Measurements from ENCODE around the gene ABAT.
"Not testable (repeated sequence)": the region's sequence is repeated elsewhere in the genome, so short reads cannot be mapped to it uniquely, and the experiment has no call there.

The ABAT gene

GRCh38 chr16:8648877-8649276 lies 25.5 kb upstream of the ABAT start:
- no peak for DNase-seq (ENCODE audit: low read depth in 3 of 3, low spot score in 1 of 3)

DNA sequence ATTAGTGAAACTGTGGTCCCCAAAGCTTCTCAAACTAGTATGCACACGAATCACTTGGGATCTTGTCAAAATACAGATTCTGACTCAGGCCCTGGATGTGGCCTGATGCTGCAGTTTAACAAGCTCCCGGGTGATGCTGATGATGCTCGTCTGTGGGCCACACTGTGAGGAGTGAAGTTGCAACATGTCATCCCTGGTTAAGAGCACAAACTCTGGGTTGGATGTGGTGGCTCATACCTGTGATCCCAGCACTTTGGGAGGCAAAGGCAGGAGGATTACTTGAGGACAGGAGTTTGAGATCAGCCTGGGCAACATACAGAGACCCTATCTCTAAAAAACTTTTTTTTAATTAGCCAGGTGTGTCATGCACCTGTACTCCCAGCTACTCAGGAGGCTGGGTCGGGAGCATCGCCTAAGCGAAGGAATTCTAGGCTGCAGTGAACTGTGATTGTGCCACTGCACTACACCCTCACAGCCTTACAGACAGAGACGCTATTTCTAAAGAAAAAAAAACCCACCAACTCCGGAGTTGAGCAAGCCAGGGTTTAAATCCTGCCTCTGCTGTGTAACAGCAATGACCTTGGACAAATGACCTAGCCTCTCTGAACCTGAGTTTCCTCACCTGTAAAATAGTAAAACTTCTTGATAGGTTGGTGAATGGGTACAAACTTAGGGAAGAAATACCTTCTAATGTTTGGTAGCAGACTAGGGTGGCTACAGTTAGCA lies 24.4 kb upstream of the ABAT start:
- DNase-seq (ENCODE audit: low read depth in 3 of 3, low spot score in 1 of 3) = no peak

- not testable (repeated sequence) for DNase-seq (ENCODE audit: low read depth in 3 of 3, low spot score in 1 of 3)
These were observed 22.5 kb upstream of the ABAT start for GRCh38 chr16:8651958-8652357.

GRCh38 chr16:8655184-8655717 lies 19.2 kb upstream of the ABAT start:
- no peak for DNase-seq (ENCODE audit: low read depth in 3 of 3, low spot score in 1 of 3)

DNA sequence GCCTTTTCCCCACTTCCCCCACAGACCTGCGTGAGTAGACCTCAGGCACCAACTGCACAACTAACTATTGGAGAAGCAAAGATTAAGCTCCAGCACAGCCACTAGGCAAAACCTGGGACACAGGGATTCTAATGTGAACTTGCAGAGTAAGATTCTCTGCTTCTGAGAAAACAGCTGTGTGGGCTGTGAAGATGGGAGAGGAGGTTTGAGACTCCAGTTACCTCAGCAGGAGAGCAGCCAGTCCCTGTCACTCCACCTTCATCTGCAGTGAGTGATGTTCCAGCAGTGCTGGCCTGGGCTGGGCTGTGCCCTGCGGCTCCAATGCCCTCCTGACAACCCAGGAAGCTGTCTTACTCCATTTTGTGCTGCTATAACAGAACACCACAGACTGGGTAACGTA lies 18.0 kb upstream of the ABAT start:
- DNase-seq (ENCODE audit: low read depth in 3 of 3, low spot score in 1 of 3) = no peak

DNA sequence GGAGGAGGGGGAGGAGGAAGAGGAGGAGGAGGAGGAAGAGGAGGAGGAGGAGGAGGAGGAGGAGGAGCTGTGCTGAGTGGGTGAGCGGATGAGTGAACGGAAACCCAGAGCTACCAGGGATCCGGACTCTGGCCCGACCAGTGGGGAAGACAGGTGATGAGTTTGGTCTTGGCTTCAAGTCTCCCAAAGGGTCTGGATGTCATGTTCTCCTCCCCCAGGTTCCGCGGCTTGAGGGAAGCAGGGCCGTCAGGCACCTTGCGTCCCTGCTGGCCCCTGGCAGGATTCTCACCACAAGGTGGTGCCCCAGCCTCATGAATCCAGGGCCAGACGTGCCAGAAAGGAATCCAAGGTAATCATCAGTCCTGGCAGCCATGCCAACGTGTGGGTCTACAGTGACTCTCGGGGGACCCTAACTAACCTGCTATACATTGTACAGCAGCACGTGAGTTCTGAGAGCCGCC lies 13.5 kb upstream of the ABAT start:
- DNase-seq (ENCODE audit: low read depth in 3 of 3, low spot score in 1 of 3) = peak in 2 of 3 donors; percentile 13 to 21

GRCh38 chr16:8661703-8662102 lies 12.7 kb upstream of the ABAT start:
- no peak for DNase-seq (ENCODE audit: low read depth in 3 of 3, low spot score in 1 of 3)

DNA sequence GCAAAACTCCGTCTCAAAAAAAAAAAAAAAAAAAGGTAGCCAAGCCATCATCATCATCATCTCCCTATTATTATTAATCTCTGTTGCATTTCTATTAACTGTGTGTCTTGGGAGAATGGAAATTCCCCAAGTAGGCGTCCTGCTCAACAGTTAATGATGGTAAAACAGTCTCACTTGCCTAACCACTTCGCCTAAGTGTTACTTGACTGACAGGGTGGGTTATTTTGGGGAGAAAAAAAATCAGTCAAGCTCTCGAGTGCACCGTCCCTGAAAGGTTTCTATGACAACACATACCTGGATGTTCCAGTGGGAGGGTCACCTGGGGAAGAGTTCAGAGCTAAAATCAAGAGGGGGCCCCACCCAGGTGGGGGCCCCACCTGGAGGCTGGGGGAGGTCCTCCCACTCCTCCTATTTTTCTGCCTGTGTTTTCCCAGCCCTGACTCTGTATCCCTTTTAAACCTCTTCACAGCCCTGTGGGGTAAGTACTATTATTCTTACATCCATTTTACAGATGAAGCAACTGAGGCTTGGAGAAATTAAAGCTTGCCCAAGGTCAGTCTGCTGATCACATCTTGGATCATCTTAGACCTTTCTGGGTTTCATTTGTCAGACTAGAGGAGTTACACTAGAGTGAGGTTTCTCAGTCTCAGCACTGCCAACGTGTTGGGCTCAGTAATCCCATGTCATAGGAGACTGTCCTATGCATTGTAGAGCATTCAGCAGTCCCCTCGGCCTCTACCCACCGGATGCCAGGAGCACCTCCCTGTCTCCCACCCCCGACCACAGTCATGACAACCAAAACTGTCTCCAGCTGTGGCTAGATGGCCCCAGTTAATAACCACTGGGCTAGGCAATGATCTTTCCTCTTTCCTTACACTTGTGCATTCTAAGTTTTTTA lies 11.0 kb upstream of the ABAT start:
- no peak for DNase-seq (ENCODE audit: low read depth in 3 of 3, low spot score in 1 of 3)

DNA sequence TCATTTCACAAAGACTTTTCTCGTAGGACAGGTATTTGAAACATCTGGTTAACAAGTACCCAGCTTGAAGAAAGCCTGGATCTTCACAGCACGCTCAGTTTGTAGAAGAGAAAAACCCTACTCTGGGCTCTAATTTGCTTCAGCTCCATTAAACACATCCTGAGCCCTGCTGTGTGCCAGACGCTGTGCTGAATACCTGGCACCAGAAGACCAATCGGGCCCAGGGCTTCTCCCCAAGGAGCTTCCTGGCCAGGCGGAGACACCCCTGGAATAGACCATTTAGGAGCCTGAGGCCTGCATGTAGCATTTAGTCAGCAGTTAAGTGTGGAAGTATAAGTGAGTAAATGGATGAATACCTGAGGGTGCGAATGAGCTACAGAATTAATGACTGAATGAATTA lies 8.9 kb upstream of the ABAT start:
- no peak for DNase-seq (ENCODE audit: low read depth in 3 of 3, low spot score in 1 of 3)

GRCh38 chr16:8667492-8667891 lies 6.9 kb upstream of the ABAT start:
- no peak for DNase-seq (ENCODE audit: low read depth in 3 of 3, low spot score in 1 of 3)

DNA sequence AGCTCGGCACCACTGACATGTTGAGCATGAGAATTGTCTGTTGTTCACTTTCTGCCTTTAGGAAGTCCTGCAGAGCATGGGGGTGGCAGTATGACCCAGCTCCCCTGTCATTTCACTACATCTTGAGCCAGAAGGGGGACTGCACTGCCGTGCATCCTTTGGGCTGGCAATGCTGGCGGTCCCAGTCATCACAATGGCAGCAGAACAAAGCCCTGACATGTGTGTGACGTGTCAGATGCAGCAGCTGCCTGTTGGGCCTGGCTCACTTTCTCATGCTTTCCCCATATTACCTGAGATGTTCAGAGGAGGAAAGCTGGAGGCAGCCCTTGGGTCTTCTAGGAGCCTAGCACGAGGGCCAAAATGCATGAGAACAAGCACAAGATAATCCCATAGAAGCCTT lies 6.3 kb upstream of the ABAT start:
- DNase-seq (ENCODE audit: low read depth in 3 of 3, low spot score in 1 of 3) = no peak

- DNase-seq (ENCODE audit: low read depth in 3 of 3, low spot score in 1 of 3) = no peak
These were observed 4.9 kb upstream of the ABAT start for GRCh38 chr16:8669481-8669880.

GRCh38 chr16:8670014-8670560 lies 4.3 kb upstream of the ABAT start:
- no peak for DNase-seq (ENCODE audit: low read depth in 3 of 3, low spot score in 1 of 3)

- no peak for DNase-seq (ENCODE audit: low read depth in 3 of 3, low spot score in 1 of 3)
These were observed 605 bp upstream of the ABAT start for GRCh38 chr16:8673611-8674412.

DNA sequence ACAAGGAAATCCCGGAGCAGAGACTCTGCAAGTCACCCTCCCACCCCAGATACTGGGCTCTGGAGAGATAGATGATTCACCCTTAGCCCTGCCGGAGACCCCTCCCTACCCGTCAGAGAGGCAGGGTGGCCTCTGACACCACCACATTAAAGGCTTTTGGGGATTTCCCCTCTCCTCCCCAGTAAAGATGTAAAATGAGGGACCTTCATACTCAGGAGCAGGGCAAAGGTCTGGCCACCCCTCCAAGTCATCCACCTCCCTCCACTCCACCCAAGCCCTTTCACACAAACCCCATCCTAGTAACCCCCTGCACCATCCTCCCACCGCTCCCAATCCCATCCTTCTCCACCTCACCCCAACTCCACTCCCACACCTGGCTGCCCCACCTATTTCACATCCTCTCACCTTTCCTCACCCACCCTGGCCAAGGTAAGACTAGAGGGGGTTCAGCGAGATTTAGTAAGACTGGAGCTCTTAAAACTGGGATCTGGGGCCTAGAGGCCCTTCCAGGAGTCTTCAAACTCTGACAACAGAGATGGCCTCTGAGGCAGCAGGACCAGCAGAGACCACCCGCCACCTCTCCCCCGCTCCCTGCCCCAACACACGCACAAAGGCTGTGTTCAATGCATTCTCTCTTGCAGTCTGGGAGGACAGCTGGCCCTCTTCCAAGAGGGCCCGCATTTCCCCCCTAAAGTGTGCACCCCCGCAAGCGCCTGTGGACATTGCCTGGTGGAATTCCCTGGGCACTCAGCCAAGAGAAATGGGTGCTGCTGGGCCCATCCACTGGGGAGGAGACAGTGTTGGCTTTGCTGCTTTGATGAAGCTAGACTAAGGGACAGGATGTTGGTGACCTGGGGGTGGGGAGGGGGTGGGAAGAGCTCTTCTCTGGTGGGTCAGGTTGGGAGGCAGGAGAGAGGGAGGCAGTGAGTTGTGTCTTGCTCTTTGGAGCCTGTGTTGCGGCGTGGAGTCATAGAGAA lies 1.1 kb downstream of the ABAT start:
- DNase-seq (ENCODE audit: low read depth in 3 of 3, low spot score in 1 of 3) = peak; percentile 13 to 26 (median 23)

DNA sequence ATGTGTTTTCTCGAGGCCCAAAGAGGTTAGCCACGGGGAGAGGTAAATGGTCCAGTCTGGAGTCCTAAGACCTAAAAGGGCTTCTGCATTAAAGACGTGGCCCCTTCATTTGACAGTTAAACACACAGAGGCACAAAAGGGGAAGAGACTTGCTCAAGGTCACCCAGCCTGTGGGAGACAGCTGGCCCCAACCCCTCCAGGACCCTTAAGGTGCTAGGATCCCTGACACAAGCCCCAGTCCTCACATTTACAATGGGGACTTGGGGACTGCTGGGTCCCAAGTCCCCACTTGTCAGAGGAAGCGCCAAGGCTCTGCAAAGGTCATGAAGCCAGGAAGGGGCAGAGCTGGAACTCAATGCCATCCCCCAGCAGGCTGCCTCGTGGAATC lies 1.7 kb downstream of the ABAT start:
- no peak for DNase-seq (ENCODE audit: low read depth in 3 of 3, low spot score in 1 of 3)

DNA sequence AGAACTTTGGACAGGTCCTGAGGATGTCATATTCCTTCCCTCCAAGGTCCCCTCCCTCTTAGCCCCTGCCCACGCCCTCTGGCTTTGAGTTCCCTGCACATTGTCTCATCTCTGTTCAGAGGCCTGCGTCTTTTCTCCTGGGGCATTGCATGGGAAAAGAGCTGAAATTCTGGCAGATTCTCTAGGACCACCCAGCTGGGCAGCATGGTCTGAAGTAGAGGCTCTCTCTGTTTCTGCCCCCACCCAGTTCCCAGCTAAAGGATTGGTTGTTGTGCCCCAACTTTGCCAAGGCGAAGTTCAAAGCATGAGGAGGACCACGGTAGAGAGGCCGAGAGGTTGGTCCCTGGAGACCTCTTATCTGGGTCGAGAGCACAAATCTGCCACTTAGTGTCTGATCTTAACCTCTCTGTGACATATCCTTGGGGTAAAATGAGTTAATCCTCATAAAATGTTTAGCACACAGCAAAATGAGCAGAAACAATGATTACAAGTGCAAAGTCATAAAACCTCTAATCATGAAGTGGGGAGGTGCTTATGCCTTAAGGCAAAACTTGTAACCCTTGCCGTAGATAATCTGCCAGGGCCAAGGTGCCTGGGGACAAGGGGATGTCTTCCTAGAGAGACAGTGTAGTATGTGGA lies 2.4 kb downstream of the ABAT start:
- no peak for DNase-seq (ENCODE audit: low read depth in 3 of 3, low spot score in 1 of 3)

DNA sequence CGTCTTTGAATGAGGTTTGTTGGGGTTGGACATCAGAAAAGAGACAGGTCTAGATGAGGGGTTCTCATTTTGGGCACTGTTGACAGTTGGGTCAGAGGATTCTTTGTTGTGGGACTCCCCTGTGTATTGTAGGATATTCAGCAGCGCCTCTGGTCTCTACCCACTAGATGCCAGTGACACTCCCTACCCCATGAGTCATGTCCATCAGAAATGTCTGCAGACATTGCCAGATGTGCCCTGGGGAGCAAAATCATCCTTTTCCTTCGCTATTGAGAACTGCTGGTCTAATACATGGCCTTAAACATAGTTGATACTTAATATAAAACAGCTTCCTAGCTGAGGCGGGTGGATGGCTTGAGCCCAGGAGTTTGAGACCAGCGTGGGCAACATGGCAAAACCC lies 3.1 kb downstream of the ABAT start:
- DNase-seq (ENCODE audit: low read depth in 3 of 3, low spot score in 1 of 3) = no peak

All from stimulated activated CD4-positive, alpha-beta T cell treated with anti-CD3 and anti-CD28 coated beads, TNF-alpha, amount 100 ng/mL, for 1 hour (primary cell).